Activated CD4-positive, alpha-beta T cell treated with anti-CD3 and anti-CD28 coated beads, Interleukin-2, amount 10 ng/mL, durations not matched to agents 24 days and 14 days (primary cell): ENCODE measurements around the gene CACNA2D3. TPM values are rescaled to one million over a fixed set of nuclear protein-coding genes. Genes with fewer than 3 reads are reported as not detected.

Experiments used
- DNase-seq: peaks from one replicate; pipeline ENCODE4 v3.0.0; 2022
- H3K27ac Mint-ChIP-seq: one replicate; pipeline ENCODE4 v1.8.0; 2022; ENCODE audit warnings: mild to moderate bottlenecking, mixed read lengths
- H3K27me3 Mint-ChIP-seq: one replicate; pipeline ENCODE4 v1.8.0; 2022; ENCODE audit warnings: mixed read lengths
- H3K36me3 Mint-ChIP-seq: one replicate; pipeline ENCODE4 v1.8.0; 2022; ENCODE audit warnings: low read depth, mild to moderate bottlenecking, mixed read lengths
- H3K4me1 Mint-ChIP-seq: one replicate; pipeline ENCODE4 v1.8.0; 2021; ENCODE audit warnings: mixed read lengths
- H3K4me3 Mint-ChIP-seq: one replicate; pipeline ENCODE4 v1.8.0; 2022; ENCODE audit warnings: mild to moderate bottlenecking, moderate library complexity, mixed read lengths
- H3K9me3 Mint-ChIP-seq: one replicate; pipeline ENCODE4 v1.8.0; 2021; ENCODE audit warnings: mixed read lengths
- intact Hi-C: fragments of 100-400 bp; cut with micrococcal nuclease; formaldehyde crosslinking; loops from one replicate; pipeline ENCODE4 v1.15.1; 2023
- total RNA-seq: library from RNA; stranded (reverse); gene quantifications from 2 replicates; pipeline ENCODE4 v1.2.3, GENCODE V29; 2022

CACNA2D3 gene
- total RNA-seq, 1 donor from 2014 or later: not detected

DNA sequence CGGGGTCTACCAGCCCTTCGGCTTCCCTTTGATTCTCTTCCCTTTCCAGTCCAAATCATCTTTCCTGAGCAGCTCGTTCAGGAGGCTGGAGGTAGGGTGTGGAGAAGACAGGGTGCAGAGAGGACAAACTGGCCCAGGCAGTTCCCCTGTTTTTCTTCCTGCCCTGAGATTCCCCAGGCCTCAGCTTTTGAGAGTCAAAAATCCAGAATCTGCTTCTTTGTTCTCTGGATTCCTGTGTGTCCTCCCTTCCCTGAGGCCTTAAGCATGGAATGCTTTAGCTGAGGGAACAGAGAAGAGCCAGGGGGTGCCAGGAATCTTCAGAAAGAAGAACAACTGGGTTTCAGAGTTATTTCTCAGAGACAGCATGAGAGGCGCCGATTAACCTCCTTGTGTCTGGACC, 832.2 kb downstream of the CACNA2D3 start:
- H3K4me1 Mint-ChIP-seq: no peaks in the 10 kb centered on the region
- H3K9me3 Mint-ChIP-seq: no peaks in the 10 kb centered on the region
- H3K4me3 Mint-ChIP-seq: no peak overlapping the region
- intact Hi-C loops: no loop called here
- no peak overlapping the region for H3K27ac Mint-ChIP-seq
- H3K36me3 Mint-ChIP-seq: no peaks in the 10 kb centered on the region
- H3K27me3 Mint-ChIP-seq: no peaks in the 10 kb centered on the region
- DNase-seq: no peak

DNA sequence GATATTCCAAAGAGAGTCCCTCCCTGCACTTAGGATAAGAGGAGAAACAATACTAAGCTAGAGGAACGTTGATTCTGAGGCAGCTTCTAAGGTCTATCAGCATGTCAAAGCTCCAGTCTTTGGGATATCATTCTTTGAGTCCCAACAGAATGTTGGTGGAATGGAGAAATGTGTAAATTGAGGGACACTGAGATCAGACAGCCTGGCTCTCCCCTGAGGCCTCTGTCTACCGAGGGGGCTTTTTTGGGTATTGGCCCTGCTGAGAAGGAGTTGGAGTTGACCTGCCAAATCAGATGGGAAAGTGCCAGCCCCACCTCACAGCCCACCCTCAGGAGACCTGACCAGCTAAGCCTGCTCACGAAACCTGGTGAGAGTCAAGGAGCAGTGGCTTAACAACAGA, 833.1 kb downstream of the CACNA2D3 start:
- H3K27me3 Mint-ChIP-seq: no peaks in the 10 kb centered on the region
- DNase-seq: no peak
- H3K4me3 Mint-ChIP-seq: no peak overlapping the region
- intact Hi-C loops: no loop called here
- no peaks in the 10 kb centered on the region for H3K4me1 Mint-ChIP-seq
- H3K36me3 Mint-ChIP-seq: no peaks in the 10 kb centered on the region
- no peaks in the 10 kb centered on the region for H3K9me3 Mint-ChIP-seq
- H3K27ac Mint-ChIP-seq: no peak overlapping the region

GRCh38 chr3:54955941-54956340, 833.6 kb downstream of the CACNA2D3 start:
- H3K4me3 Mint-ChIP-seq: no peak overlapping the region
- no peak overlapping the region for H3K27ac Mint-ChIP-seq
- no peaks in the 10 kb centered on the region for H3K36me3 Mint-ChIP-seq
- intact Hi-C loops: no loop called here
- no peaks in the 10 kb centered on the region for H3K9me3 Mint-ChIP-seq
- H3K27me3 Mint-ChIP-seq: no peaks in the 10 kb centered on the region
- no peaks in the 10 kb centered on the region for H3K4me1 Mint-ChIP-seq
- DNase-seq: no peak

GRCh38 chr3:54957711-54958110, 835.4 kb downstream of the CACNA2D3 start:
- Mint-ChIP-seq H3K4me3 (no peak overlapping the region), H3K36me3 (no peaks in the 10 kb centered on the region), H3K9me3 (no peaks in the 10 kb centered on the region), H3K4me1 (no peaks in the 10 kb centered on the region), H3K27me3 (no peaks in the 10 kb centered on the region), H3K27ac (no peak overlapping the region)
- no peak for DNase-seq
- intact Hi-C loops: no loop called here

- no peak for DNase-seq
- Mint-ChIP-seq H3K36me3 (no peaks in the 10 kb centered on the region), H3K4me3 (no peak overlapping the region), H3K9me3 (no peaks in the 10 kb centered on the region), H3K27me3 (no peaks in the 10 kb centered on the region), H3K4me1 (no peaks in the 10 kb centered on the region), H3K27ac (no peak overlapping the region)
- intact Hi-C loops: no loop called here
Observed at GRCh38 chr3:54960082-54960481, 837.7 kb downstream of the CACNA2D3 start.

- Mint-ChIP-seq H3K27me3 (no peaks in the 10 kb centered on the region), H3K9me3 (no peaks in the 10 kb centered on the region), H3K27ac (no peak overlapping the region), H3K4me1 (no peaks in the 10 kb centered on the region), H3K36me3 (no peaks in the 10 kb centered on the region), H3K4me3 (no peak overlapping the region)
- intact Hi-C loops: no loop called here
- DNase-seq: no peak
Observed at GRCh38 chr3:54960701-54961100, 838.3 kb downstream of the CACNA2D3 start.

DNA sequence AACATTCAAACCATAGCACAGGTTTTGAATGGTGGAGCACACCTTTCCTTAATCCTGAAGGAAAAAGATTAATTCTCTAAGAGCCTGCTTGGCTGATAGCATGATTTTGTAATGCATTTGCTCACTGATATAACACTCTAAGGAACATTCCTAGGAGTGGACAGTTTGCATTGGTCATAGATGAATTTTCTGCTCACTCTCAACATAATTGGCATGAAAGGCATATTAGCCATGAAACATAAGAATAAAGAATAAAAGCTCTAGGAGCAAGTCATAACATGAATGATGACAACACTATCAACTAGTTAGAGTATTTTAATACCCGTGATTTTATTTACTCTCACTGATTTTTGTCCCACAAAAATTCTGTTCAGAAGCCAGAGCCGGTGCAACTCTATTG, 839.8 kb downstream of the CACNA2D3 start:
- DNase-seq: no peak
- Mint-ChIP-seq H3K4me1 (no peaks in the 10 kb centered on the region), H3K4me3 (no peak overlapping the region), H3K27ac (no peak overlapping the region), H3K27me3 (no peaks in the 10 kb centered on the region), H3K36me3 (no peaks in the 10 kb centered on the region), H3K9me3 (no peaks in the 10 kb centered on the region)
- intact Hi-C loops: no loop called here

- Mint-ChIP-seq H3K27me3 (no peaks in the 10 kb centered on the region), H3K4me3 (no peak overlapping the region)
Observed at GRCh38 chr3:54963641-54964040, 841.3 kb downstream of the CACNA2D3 start.

GRCh38 chr3:54964081-54964480, 841.7 kb downstream of the CACNA2D3 start:
- no peaks in the 10 kb centered on the region for H3K9me3 Mint-ChIP-seq
- no peaks in the 10 kb centered on the region for H3K4me1 Mint-ChIP-seq
- DNase-seq: no peak
- intact Hi-C loops: no loop called here
- no peaks in the 10 kb centered on the region for H3K36me3 Mint-ChIP-seq
- H3K27me3 Mint-ChIP-seq: no peaks in the 10 kb centered on the region
- H3K4me3 Mint-ChIP-seq: no peak overlapping the region
- H3K27ac Mint-ChIP-seq: no peak overlapping the region

More at GRCh38 chr3:54963641-54964040, 841.3 kb downstream of the CACNA2D3 start:
- Mint-ChIP-seq H3K9me3 (no peaks in the 10 kb centered on the region), H3K27ac (no peak overlapping the region), H3K36me3 (no peaks in the 10 kb centered on the region), H3K4me1 (no peaks in the 10 kb centered on the region)
- intact Hi-C loops: no loop called here
- DNase-seq: no peak

DNA sequence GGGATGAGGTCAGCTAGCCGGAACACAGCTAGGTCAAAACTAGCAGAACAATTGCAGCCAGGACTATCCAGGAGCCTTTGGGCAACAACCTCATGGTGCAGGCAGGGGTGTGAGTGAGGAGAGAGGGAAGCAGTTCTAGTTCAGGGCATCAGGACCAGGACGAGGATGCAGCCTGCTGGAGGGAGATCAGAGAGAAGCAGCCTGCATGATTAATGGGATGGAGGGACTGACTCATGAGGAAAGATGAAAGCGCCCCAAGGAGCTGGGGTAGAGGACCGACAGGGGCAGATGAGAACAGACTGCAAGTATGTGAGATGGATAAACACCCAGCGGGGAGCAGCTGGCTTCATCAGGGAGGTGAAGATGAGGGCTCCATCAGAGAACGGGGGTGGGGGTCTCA, 843.4 kb downstream of the CACNA2D3 start:
- H3K27ac Mint-ChIP-seq: no peak overlapping the region
- no peaks in the 10 kb centered on the region for H3K36me3 Mint-ChIP-seq
- intact Hi-C loops: no loop called here
- no peaks in the 10 kb centered on the region for H3K9me3 Mint-ChIP-seq
- H3K27me3 Mint-ChIP-seq: no peaks in the 10 kb centered on the region
- H3K4me3 Mint-ChIP-seq: no peak overlapping the region
- H3K4me1 Mint-ChIP-seq: no peaks in the 10 kb centered on the region
- no peak for DNase-seq

DNA sequence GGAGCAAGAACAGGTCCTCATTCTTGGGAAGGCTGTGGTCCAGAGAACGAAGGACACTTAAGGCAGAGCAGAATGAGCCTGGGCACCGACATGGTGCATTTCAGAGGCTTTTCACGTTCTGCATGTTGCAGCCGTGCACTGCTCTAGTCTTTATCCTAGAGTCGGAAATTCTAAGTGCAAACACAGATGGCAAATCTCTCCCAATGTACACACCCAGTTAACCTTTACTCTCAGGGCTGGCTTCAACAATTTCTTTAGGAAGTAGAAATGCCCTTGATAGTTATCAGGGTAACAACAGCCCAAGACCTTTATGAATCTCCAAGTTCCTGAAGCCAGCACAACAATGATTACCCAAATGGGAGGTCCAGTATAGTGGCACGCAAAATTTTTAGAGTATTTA, 844.6 kb downstream of the CACNA2D3 start:
- Mint-ChIP-seq H3K4me3 (no peak overlapping the region), H3K4me1 (no peaks in the 10 kb centered on the region), H3K36me3 (no peaks in the 10 kb centered on the region), H3K27me3 (no peaks in the 10 kb centered on the region), H3K27ac (no peak overlapping the region), H3K9me3 (peaks cover 4% of the 10 kb centered on the region)
- no peak for DNase-seq
- intact Hi-C loops: no loop called here

- no peak overlapping the region for H3K27ac Mint-ChIP-seq
- peaks cover 4% of the 10 kb centered on the region for H3K9me3 Mint-ChIP-seq
- no peaks in the 10 kb centered on the region for H3K4me1 Mint-ChIP-seq
- H3K27me3 Mint-ChIP-seq: no peaks in the 10 kb centered on the region
- intact Hi-C loops: no loop called here
- H3K36me3 Mint-ChIP-seq: no peaks in the 10 kb centered on the region
- DNase-seq: no peak
- H3K4me3 Mint-ChIP-seq: no peak overlapping the region
Observed at GRCh38 chr3:54967731-54968161, 845.4 kb downstream of the CACNA2D3 start.

DNA sequence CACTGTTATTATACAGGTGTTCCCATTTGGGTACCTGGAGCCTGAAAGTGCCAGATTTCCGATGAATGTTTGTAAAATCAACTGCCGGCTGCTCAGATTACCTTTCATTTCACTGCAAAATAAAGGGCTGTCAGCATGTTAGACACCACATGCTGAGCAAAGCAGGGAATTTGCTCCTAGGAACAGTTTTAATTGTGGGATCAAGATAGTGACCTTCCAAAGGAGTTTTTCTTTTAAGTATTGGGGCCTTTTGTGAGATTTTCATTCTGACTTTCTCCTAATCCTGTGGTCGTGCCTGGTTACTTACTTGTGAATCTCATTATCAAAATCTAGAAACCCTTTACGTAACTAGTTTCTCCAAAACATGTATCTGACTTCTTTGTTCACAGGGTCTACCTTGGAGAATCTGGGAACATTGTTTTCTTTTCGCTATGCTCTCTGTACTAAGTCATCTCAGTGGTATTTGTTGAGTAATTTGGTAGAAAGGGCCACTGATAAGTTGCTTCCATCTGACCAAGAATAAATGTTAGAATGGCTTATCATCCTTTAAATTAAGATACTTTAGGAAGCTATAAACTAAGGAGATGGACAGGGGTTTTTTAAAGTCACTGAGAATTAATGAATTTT, 846.3 kb downstream of the CACNA2D3 start:
- Mint-ChIP-seq H3K4me1 (no peaks in the 10 kb centered on the region), H3K9me3 (peaks cover 4% of the 10 kb centered on the region), H3K4me3 (no peak overlapping the region), H3K36me3 (no peaks in the 10 kb centered on the region), H3K27ac (no peak overlapping the region), H3K27me3 (no peaks in the 10 kb centered on the region)
- no peak for DNase-seq
- intact Hi-C loops: no loop called here

DNA sequence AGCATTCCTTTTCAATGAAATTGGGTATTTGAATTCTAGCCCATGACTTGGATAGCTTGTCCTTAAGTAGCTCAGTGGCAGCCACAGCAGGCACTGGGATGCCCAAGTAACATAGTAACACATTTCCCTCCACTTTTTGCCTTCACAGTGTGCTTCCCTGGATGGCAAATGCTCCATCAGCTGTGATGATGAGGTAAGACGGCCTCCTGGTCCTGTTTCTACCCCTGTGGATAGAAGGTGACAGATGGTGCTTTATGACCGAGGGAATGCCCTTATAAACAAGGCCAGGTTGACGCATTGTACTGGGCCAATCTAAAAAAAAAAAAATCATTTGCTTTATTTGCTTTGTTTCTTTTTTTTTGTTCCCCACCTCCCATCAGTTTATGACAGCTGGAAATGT, 847.3 kb downstream of the CACNA2D3 start:
- H3K4me1 Mint-ChIP-seq: no peaks in the 10 kb centered on the region
- H3K36me3 Mint-ChIP-seq: no peaks in the 10 kb centered on the region
- H3K27ac Mint-ChIP-seq: no peak overlapping the region
- intact Hi-C loops: no loop called here
- DNase-seq: no peak
- no peaks in the 10 kb centered on the region for H3K27me3 Mint-ChIP-seq
- H3K9me3 Mint-ChIP-seq: peaks cover 4% of the 10 kb centered on the region
- H3K4me3 Mint-ChIP-seq: no peak overlapping the region

DNA sequence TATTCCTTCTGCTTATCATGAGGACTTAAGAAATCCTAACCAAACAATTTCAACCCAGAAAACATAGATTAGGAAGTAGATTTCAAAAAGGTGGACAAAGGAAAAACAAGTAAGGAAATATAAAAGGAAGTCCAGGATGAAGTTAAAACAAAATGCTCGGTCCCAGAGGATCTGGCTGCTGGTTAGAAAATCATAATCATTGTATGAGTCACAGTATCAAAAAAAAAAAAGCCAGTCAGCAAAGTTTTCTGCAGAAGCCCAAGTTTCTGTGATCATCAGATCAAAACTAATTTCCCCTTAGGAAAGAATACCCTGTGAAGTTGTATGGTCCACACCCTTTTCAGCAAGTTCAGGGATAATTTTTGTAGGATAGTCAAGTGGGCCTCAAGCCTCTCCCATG, 848.5 kb downstream of the CACNA2D3 start:
- no peak overlapping the region for H3K4me3 Mint-ChIP-seq
- no peak overlapping the region for H3K27ac Mint-ChIP-seq

More for the DNA sequence above, 848.5 kb downstream of the CACNA2D3 start:
- no peaks in the 10 kb centered on the region for H3K4me1 Mint-ChIP-seq
- no peaks in the 10 kb centered on the region for H3K27me3 Mint-ChIP-seq
- intact Hi-C loops: no loop called here
- H3K36me3 Mint-ChIP-seq: no peaks in the 10 kb centered on the region
- no peak for DNase-seq
- peaks cover 4% of the 10 kb centered on the region for H3K9me3 Mint-ChIP-seq
